ENCODE results near the gene SCARB1.

SCARB1 gene

DNA sequence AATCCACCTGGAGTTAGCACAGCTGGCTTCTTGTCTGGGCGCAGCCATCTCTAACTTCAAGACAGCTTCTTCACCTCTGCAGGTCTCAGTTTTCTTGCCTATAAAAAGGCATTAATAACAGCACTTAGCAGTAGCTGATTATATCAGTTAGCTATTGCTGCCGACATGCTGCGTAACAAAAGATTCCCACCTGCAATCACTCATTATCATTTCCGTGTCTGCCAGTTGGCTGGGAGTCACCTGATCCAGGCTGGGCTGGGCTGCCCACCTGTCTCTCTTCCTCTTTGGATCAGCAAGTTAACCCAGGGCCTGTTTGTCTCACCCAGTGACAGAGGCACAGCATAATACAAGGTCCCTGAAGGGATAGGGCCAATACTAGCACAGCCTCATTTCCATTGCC lies 109.7 kb downstream of the SCARB1 start:
- no peak for FAIRE-seq
- DNase-seq (ENCODE audit: extremely low spot score, insufficient read length, low read depth), result no peak

GRCh38 chr12:124753228-124753591 lies 110.5 kb downstream of the SCARB1 start:
- no peak for DNase-seq (ENCODE audit: extremely low spot score, insufficient read length, low read depth)
- FAIRE-seq, result no peak

GRCh38 chr12:124752437-124753227 lies 111.0 kb downstream of the SCARB1 start:
- no peak for FAIRE-seq
- no peak for DNase-seq (ENCODE audit: extremely low spot score, insufficient read length, low read depth)

DNA sequence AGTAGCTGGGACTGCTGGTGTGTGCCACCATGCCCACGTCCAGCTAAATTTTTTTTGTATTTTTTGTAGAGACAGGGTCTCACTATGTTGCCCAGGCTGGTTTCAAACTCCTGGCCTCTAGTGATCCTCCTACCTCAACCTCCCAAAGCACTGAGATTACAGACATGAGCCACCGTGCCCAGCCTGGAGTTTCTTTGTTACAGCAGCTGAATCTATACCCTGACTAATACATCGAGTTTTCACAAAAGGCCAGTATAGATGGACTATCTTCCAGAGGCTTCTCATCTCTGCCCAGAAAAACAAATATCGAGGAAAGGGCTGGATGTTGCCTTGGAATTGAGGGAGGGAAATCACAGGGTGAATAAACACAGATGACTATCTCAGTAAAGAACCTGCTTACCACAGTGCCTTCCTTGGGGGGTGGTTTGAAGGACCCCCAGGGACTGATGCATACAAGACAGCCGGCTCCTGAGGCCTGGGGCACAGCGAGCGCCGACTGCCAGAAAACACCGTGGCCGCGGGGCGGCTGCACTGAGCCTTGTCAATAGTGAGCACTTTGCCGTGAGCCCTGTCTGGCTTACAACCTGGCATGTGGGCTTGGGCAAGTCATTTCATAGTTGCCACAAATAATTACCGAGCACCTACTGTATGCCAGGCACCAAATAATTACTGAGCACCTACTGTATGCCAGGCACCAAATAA lies 111.9 kb downstream of the SCARB1 start:
- FAIRE-seq, result no peak
- DNase-seq (ENCODE audit: extremely low spot score, insufficient read length, low read depth), result no peak

GRCh38 chr12:124750787-124751471 lies 112.7 kb downstream of the SCARB1 start:
- FAIRE-seq (no peak), DNase-seq (ENCODE audit: extremely low spot score, insufficient read length, low read depth) (no peak)

GRCh38 chr12:124750149-124750656 lies 113.5 kb downstream of the SCARB1 start:
- FAIRE-seq (no peak), DNase-seq (ENCODE audit: extremely low spot score, insufficient read length, low read depth) (no peak)

- DNase-seq (ENCODE audit: extremely low spot score, insufficient read length, low read depth), result no peak
- no peak for FAIRE-seq
These were observed 113.9 kb downstream of the SCARB1 start for GRCh38 chr12:124749725-124750124.

DNA sequence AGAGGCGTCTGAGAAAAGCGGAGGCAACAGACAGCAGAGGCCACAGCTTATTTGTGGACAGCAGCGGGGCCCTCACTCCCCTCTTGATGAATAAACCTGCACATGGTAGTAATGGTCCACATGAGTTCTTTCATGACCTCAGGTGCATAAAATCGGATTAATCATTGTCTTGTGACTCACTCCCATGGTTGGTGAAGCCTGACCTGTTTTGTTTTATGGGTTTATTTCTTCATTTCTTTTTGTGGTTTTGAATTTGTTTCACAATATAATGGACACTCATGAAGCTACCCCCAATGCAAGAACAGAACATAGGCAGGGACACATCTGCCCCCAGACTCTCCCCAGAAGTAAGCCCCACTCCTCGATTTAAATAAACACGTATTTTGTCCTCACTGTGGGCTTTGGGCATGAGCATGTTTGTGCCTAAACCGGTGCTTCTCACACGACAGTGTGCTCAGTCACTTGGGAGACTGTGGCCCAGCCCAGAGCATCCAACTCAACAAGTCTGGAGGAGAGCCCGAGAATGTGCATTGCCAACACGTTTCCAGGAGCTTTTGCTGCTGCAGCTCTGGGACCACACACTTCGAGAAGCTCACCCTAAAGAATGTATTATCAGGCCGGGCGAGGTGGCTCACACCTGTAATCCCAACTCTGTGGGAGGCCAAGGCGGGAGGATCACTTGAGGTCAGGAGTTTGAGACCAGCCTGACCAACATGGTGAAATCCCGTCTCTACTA lies 116.1 kb downstream of the SCARB1 start:
- DNase-seq (ENCODE audit: extremely low spot score, insufficient read length, low read depth) (peak; percentile 55), FAIRE-seq (peak; percentile 91)

DNA sequence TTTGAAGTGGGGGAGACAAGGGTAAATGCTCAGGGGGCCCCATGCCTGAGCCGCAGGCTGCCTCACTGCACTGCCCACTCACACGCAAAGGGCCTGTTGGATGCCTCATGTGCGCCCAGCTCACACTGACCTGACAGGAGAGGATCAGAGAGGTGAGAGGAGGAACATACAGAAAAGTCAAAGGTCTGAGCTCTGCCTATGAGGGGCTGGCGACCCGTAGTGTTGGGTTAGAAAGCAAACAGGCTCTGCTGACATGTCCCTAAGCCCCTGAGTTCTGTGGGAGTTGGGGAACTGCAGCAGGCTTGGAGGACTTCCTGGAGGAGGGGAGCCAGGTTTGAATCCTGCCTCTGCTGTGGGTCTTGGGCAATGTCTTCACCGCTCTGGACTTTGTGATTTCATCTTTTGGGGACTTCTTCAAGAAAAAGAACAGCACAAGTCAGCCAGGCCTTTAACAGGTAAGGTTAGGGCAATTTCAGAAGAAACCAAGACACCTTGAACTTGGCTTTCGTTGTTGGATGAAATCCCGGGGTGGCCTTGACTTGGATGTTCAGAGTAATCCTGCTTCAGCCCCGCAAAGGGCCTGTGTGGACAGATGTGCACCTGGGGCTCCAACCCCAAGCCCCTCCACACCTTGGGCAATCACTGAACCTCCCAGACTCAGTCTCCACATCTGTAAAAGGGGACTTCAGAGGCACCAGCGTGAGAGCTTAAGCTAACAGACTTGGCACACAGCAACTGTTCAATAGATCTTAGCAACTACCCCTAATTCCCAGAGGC lies 116.8 kb downstream of the SCARB1 start:
- DNase-seq (ENCODE audit: extremely low spot score, insufficient read length, low read depth), result no peak
- FAIRE-seq, result no peak

DNA sequence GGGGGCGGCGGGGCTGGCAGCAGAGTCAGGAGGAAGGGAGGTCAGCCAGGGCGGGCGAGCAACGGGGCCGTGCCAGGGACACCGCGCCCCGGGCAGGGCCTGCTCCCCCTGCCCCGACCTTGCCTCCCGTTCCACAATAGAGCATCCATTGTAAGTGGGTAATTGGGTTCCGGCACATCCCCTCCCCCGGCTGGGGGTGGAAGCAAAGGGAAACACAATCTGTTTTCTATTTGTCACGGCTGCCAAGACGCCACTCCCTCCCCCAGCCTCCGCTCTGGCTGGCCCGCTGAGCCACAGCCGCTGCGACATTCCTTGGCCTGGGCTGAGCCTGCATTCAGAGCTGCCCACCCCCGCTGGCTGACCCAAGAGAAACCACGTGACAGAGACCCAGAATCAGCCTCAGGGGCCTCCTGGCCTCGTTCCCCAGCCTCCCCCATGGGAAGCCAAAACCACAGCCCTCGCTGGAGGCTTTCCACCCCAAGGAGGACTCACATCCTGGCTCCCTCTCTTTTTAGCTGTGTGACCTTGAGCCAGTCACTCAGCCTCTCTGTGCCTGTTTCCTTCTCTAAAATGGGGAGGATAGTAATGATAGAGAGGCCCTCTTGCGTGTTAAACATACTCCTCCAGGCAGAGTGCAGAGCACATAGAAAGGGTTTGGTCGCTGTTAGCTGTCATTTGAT lies 117.6 kb downstream of the SCARB1 start:
- no peak for FAIRE-seq
- DNase-seq (ENCODE audit: extremely low spot score, insufficient read length, low read depth), result no peak

DNA sequence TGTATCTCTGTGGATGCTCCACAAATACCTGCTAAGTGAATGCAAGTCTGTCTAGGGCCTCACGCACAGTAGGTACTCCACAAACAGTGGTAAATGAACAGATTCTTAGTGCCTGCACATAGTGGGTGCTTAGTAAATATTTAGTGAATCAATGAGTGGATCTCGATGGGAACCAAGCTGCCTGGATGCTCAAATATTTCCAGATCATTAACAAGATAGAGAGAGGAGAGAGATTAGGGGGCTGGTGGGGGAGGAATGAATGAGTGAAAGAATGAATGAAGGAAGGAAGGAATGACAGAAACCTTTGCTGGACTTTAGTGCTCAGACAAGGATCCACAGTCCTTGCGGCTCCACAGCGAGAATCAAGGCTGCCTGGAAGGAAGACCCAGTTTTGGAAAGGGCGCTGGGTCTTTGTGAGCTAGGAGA lies 118.2 kb downstream of the SCARB1 start:
- no peak for FAIRE-seq
- no peak for DNase-seq (ENCODE audit: extremely low spot score, insufficient read length, low read depth)

GRCh38 chr12:124744659-124745464 lies 118.8 kb downstream of the SCARB1 start:
- peak; percentile 76 for FAIRE-seq
- peak; percentile 56 for DNase-seq (ENCODE audit: extremely low spot score, insufficient read length, low read depth)

DNA sequence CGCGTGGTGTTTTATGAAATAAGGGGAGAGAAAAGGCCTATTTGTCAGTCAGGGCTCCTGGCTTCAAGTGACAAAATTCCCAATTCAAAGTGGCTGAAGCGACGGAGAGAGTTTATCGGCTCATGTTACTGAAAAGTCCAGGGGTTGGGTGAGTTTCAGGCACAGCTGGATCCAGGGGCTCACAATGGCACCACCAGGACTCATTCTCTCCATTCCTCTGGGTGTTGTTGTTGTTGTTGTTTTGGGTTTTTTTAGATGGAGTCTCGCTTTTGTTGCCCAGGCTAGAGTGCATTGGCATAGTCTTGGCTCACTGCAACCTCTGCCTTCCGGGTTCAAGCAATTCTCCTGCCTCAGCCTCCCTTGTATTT lies 119.4 kb downstream of the SCARB1 start:
- no peak for FAIRE-seq
- no peak for DNase-seq (ENCODE audit: extremely low spot score, insufficient read length, low read depth)

- DNase-seq (ENCODE audit: extremely low spot score, insufficient read length, low read depth) (no peak), FAIRE-seq (no peak)
These were observed 120.0 kb downstream of the SCARB1 start for GRCh38 chr12:124743479-124744272.

DNA sequence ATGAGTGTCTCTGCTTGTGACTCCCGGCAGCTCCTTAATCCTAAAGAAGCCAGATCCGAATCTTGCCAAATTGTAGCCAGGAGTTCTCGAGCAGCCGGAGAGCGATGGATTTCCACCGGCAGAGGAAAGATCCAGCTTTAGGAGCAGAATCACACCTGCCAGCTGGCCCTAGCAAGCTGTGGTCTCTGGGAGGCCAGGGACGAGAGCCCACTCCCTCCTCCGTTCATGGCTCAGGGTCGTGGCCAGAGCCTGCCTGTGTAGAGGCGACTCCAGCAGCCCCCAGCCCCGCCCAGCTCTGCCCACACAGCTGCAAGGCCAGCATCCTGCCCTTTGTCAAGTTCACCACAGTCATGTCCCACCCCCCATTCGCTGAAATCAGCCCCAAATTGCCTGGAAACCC lies 121.0 kb downstream of the SCARB1 start:
- no peak for DNase-seq (ENCODE audit: extremely low spot score, insufficient read length, low read depth)
- no peak for FAIRE-seq

GRCh38 chr12:124742111-124742510 lies 121.6 kb downstream of the SCARB1 start:
- no peak for FAIRE-seq

DNA sequence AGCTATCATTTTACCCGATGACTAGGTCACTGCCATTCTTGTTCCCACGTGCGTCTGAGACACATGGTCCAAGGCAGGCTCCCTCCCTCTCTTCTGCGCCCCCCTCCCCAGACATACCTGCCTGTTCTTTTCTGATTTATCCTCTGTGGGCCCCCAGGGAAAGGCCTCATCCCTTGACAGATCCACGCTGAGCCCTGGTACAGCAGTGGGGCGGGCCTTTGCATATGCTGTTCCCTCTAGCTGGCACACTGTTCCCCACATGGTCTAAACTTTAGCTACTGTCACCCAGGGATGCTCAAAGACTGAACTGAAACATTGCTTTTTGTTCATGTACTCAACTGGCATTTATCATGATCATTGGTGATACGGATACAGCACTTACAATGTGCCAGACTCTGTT lies 122.5 kb downstream of the SCARB1 start:
- DNase-seq (ENCODE audit: extremely low spot score, insufficient read length, low read depth) (no peak), FAIRE-seq (no peak)

More at GRCh38 chr12:124742111-124742510, 121.6 kb downstream of the SCARB1 start:
- DNase-seq (ENCODE audit: extremely low spot score, insufficient read length, low read depth), result no peak

All from GM18507 (cell line).